Right lobe of liver (tissue), 4 donors: ENCODE measurements around the gene ERMAP.

ENCODE experiments used
- POLR2A ChIP-seq: fragments of 450-650 bp; IDR thresholded peaks from one replicate; pipeline ENCODE4 v1.6.1; 2017; ENCODE audit warnings: antibody characterized with exemption, mild to moderate bottlenecking
- TF ChIP-seq, protein P1 (sequence below), 4 donors: fragments of 200-600 bp in 3 of 4; fragments of 450-650 bp in 1 of 4; IDR thresholded peaks; one replicate each; pipeline versions ENCODE4 v1.5.1 to v1.8.0; 2016 to 2022; ENCODE audit warnings: antibody characterized with exemption in 4 of 4, mild to moderate bottlenecking in 2 of 4
- donor health status: DM: no; HTN: no; CAD: no.
- donor health status: DM: no; HTN: no; CAD: no.
- donor health status: DM: no; HTN: yes; CAD: no.

- TF ChIP-seq POLR2A, result no peak
- TF ChIP-seq, protein P1, sequence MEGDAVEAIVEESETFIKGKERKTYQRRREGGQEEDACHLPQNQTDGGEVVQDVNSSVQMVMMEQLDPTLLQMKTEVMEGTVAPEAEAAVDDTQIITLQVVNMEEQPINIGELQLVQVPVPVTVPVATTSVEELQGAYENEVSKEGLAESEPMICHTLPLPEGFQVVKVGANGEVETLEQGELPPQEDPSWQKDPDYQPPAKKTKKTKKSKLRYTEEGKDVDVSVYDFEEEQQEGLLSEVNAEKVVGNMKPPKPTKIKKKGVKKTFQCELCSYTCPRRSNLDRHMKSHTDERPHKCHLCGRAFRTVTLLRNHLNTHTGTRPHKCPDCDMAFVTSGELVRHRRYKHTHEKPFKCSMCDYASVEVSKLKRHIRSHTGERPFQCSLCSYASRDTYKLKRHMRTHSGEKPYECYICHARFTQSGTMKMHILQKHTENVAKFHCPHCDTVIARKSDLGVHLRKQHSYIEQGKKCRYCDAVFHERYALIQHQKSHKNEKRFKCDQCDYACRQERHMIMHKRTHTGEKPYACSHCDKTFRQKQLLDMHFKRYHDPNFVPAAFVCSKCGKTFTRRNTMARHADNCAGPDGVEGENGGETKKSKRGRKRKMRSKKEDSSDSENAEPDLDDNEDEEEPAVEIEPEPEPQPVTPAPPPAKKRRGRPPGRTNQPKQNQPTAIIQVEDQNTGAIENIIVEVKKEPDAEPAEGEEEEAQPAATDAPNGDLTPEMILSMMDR (IDR thresholded peaks at IDR 0.05), result peak; percentile 56 to 64 (median 61)
These were observed 39.1 kb upstream of the ERMAP start for GRCh38 chr1:42777852-42778251.
